Suppressor macrophage (primary cell): ENCODE measurements around the gene UBR3.
A peak's percentile ranks its signal among the peaks of the same experiment; 100 is the strongest.
"Not testable (repeated sequence)": the region's sequence is repeated elsewhere in the genome, so short reads cannot be mapped to it uniquely, and the experiment has no call there.

ENCODE experiments used
- DNase-seq, 4 experiments: peaks; one replicate each; pipeline ENCODE4 v3.0.0-alpha.2; 2020 to 2022
- total RNA-seq, 17 experiments: gene quantifications; one replicate each; lab custom pipeline; 2026; ENCODE audit warnings: mixed read lengths in 6 of 17, inconsistent platforms in 3 of 17; lab: John Stamatoyannopoulos, UW

UBR3 gene, protein sequence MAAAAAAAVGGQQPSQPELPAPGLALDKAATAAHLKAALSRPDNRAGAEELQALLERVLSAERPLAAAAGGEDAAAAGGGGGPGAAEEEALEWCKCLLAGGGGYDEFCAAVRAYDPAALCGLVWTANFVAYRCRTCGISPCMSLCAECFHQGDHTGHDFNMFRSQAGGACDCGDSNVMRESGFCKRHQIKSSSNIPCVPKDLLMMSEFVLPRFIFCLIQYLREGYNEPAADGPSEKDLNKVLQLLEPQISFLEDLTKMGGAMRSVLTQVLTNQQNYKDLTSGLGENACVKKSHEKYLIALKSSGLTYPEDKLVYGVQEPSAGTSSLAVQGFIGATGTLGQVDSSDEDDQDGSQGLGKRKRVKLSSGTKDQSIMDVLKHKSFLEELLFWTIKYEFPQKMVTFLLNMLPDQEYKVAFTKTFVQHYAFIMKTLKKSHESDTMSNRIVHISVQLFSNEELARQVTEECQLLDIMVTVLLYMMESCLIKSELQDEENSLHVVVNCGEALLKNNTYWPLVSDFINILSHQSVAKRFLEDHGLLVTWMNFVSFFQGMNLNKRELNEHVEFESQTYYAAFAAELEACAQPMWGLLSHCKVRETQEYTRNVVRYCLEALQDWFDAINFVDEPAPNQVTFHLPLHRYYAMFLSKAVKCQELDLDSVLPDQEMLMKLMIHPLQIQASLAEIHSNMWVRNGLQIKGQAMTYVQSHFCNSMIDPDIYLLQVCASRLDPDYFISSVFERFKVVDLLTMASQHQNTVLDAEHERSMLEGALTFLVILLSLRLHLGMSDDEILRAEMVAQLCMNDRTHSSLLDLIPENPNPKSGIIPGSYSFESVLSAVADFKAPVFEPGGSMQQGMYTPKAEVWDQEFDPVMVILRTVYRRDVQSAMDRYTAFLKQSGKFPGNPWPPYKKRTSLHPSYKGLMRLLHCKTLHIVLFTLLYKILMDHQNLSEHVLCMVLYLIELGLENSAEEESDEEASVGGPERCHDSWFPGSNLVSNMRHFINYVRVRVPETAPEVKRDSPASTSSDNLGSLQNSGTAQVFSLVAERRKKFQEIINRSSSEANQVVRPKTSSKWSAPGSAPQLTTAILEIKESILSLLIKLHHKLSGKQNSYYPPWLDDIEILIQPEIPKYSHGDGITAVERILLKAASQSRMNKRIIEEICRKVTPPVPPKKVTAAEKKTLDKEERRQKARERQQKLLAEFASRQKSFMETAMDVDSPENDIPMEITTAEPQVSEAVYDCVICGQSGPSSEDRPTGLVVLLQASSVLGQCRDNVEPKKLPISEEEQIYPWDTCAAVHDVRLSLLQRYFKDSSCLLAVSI (N-terminal part only)
- total RNA-seq: 43.6 to 126 (median 93.2) reads per million in 17 experiments

DNA sequence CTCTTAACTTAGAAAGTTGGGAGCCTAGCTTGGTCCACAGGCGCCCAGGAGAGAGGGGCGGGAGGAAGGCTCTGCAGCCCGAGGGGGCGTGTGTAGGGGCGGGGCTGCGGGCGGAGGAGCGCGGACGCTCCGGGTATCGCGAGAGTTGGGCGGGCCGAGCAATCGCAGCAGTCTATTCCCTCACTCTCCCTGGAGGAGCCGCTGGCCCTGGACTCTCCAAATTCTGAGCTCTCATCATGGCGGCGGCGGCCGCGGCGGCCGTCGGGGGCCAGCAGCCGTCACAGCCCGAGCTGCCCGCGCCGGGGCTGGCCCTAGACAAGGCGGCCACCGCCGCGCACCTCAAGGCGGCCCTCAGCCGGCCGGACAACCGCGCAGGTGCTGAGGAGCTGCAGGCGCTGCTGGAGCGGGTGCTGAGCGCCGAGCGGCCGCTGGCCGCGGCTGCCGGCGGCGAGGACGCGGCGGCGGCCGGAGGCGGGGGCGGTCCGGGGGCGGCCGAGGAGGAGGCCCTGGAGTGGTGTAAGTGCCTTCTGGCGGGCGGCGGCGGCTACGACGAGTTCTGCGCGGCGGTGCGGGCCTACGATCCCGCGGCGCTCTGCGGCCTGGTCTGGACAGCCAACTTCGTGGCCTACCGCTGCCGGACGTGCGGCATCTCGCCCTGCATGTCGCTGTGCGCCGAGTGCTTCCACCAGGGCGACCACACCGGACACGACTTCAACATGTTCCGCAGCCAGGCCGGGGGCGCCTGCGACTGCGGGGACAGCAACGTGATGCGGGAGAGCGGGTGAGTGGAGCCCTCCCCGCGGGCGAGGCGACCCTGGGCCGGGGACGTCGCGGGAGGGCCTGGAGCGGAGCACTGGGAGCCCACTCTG lies at the start of gene UBR3:
UBR3 (plus strand) TSS at position 183 of the 869 bp plus-strand sequence; CDS start at position 237, 54 bp downstream.
- DNase-seq: peak; percentile 93 to 98 (median 97)

- peak in 3 of 4 experiments; percentile 13 to 58 (median 50) for DNase-seq
These were observed 48.8 kb upstream of the UBR3 start for GRCh38 chr2:169778446-169778845.

DNA sequence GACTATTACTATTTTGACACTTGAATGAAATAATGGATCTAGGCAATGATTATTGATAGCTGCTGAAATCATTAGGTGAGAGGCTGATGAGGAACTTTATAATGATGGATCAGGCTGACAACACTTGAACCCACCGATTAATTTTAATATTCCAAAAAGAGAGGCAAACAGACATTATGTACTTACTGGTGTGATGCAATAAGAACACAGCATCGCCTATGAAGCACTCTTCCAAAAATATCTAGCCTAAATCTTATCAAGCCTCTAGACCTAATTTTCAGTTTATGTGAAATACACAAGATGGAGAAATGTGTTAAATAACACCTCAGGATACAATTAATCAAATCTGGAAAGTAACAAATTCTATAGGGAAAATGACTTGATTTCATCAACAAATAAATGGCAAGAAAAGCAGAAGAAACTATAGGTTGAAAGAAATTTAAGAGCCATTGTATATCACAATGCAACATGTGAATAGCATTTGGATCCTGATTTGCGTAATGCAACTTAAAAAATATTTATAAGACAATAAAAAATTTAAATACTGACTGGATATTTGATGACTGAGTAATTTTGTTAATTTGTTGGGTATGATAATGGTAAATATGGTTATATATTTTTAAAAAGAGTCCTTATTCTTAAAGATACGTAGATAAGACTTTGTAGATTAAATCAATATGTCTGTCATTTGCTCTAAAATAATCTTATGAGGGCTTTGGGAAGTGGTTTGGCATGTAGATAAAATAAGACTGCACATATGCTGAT lies 45.8 kb upstream of the UBR3 start:
- no peak for DNase-seq

GRCh38 chr2:169782513-169782912 lies 44.7 kb upstream of the UBR3 start:
- no peak for DNase-seq

- DNase-seq: no peak
These were observed 36.7 kb upstream of the UBR3 start for GRCh38 chr2:169790581-169790980.

- no peak for DNase-seq
These were observed 32.1 kb upstream of the UBR3 start for GRCh38 chr2:169795181-169795580.

GRCh38 chr2:169796441-169796840 lies 30.8 kb upstream of the UBR3 start:
- no peak for DNase-seq

GRCh38 chr2:169797601-169798000 lies 29.7 kb upstream of the UBR3 start:
- DNase-seq: no peak

- no peak for DNase-seq
These were observed 28.9 kb upstream of the UBR3 start for GRCh38 chr2:169798397-169798717.

DNA sequence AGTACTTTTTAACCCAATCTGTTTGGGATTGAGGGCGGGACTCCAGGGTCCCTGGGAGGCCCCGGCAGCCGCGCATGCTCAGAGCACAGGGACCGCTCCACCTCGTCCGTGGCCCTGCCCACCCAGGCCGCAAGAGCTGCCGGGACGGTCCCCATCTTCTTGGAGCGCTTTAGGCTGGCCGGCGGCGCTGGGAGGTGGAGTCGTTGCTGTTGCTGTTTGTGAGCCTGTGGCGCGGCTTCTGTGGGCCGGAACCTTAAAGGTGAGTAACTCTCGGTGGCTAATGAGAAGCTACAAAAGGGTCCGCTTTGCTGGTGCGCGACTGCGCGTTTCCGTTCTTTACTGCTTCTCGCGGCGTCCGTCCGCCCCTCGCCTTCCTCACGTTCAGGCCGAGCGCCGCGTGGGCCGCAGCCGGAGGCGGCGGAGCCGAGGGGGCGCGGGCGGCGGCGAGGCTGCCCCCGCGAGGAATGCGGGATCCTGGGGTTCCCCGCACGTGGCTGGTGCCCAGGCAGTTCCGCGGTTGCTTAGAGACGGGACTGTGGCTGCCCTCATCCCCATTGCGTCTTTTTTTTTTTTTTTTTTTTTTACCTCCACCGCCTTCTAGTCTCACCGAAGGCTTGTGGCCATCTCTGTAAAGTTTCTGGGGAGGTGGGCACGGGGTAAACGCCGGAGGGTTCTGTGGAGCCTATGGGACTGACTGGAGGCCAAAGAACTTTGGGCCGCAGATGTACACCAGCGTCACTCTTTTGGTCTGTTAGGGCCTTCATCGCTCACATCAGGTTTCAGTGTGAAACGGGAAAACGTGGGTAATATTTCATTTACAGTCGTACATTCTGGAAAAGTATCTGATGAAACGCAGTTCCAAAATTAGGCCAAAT lies 28.3 kb upstream of the UBR3 start, which contains the start of gene SSB:
SSB (plus strand) TSS at position 154 of the 875 bp plus-strand sequence. CDS start 2,090 bp downstream, outside the sequence.
- DNase-seq: peak; percentile 90 to 96 (median 94)

- no peak for DNase-seq
These were observed 23.8 kb upstream of the UBR3 start for GRCh38 chr2:169803480-169803879.

GRCh38 chr2:169806586-169806985 lies 20.7 kb upstream of the UBR3 start:
- DNase-seq: peak in 1 of 4 experiments; percentile 11

DNA sequence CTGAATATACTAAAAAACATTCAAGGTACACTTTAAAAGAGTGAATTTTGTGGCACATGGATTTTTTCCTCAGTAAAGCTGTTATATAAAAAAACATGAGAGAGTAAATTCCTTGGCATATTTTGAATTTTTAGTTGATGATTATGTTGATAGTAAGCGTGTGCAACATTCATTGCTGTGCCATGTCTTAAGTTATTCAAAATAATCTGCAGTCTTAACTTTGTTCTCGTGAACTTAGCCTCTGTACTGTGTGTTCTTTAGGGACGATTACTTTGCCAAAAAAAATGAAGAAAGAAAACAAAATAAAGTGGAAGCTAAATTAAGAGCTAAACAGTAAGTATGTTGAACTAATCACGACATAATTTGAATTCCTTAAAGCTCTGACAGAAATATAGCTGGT lies 19.0 kb upstream of the UBR3 start:
- no peak for DNase-seq

DNA sequence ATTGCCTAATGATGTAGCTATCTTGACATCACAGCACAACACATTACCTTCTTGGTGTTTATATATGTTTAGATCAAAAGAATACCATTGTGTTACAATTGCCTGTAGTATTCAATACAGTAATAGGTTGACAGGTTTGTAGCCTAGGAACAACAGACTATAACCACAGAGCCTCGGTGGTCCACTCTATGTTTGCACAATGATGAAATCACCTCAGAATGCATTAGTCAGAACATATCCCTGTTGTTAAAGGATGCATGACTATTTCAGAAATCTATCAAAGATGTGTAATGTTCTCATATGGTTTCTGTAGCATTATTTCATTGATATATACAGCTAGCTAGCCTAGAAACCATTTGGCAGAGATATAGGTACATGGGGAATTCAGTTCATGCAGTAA lies 11.4 kb upstream of the UBR3 start:
- no peak for DNase-seq

DNA sequence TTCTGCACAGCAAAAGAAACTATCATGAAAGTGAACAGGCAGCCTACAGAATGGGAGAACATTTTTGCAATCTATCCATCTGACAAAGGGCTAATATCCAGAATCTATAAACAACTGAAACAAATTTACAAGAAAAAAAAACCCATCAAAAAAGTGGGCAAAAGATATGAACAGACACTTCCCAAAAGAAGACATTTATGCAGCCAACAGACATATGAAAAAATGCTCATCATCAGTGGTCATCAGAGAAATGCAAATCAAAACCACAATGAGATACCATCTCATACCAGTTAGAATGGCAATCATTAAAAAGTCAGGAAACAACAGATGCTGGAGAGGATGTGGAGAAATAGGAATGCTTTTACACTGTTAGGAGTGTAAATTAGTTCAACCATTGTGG lies 10.3 kb upstream of the UBR3 start:
- DNase-seq: not testable (repeated sequence)

DNA sequence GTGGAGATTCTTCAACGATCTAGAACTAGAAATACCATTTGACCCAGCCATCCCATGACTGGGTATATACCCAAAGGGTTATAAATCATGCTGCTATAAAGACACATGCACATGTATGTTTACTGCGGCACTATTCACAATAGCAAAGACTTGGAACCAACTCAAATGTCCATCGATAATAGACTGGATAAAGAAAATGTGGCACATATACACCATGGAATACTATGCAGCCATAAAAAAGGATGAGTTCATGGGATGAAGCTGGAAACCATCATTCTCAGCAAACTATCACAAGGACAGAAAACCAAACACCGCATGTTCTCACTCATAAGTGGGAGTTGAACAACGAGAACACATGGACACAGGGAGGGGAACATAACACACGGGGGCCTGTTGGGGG lies 9.9 kb upstream of the UBR3 start:
- DNase-seq: not testable (repeated sequence)

- DNase-seq: no peak
These were observed 9.0 kb upstream of the UBR3 start for GRCh38 chr2:169818241-169818640.

GRCh38 chr2:169819106-169819505 lies 8.1 kb upstream of the UBR3 start:
- DNase-seq: no peak

DNA sequence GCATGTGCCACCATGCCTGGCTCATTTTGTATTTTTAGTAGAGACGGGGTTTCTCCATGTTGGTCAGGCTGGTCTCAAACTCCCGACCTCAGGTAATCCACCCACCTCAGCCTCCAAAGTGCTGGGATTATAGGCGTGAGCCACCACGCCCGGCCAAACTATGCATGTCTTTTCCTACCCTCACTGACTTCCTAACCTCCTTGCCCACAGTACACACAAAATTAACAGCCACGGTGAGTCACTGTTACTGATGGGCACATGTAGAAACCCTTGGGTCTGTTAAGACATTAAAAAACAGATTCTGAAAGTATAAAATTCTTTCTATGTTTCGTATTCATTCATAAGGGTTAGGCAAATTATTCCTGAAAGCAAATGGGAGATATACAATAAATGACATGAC lies 7.2 kb upstream of the UBR3 start:
- not testable (repeated sequence) for DNase-seq

DNA sequence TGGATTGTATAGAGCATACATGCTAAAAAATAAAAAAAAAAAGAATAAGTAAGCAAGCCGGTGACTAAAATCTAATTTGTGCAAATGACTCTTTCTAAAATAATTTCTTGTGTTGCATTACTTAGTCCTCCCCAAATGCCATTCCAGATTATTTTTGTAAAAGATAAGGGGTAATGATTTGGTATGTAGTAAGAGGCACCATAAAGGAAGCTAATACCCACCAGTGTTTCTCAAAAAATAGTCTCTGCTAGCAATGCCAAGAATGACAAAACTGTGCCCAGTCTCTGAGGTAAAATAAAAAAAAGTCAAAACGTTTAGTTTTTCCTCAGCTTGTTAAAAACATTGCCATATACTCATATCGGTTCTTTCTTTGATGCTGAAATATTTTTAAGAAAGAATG lies 5.2 kb upstream of the UBR3 start:
- no peak for DNase-seq
